NCI-H774 (cell line): ENCODE results near the gene STIM1.

Experiments used
- DNase-seq: peaks from one replicate; lab custom pipeline; 2025; lab: John Stamatoyannopoulos, UW

STIM1 gene

DNA sequence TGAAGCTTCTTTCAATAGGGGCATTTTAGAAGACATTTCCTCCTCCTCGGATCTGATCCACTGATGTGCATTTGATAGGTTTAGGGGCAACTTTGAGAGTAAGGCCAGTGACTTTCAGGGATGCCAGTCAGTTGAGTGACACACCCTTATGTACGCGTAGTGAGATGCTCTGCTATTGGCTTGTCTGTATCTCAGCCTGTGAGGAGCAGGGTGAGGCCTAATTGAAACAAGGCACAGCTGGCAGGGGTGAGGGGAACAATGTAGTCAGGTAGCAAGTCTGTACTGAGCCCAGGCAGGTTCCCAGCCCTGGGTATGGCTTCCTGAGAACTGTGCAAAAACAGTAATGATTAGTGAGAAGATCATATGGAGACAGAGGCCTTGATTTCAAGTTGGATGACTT is 61.5 kb downstream of the STIM1 start:
- DNase-seq, result no peak

DNA sequence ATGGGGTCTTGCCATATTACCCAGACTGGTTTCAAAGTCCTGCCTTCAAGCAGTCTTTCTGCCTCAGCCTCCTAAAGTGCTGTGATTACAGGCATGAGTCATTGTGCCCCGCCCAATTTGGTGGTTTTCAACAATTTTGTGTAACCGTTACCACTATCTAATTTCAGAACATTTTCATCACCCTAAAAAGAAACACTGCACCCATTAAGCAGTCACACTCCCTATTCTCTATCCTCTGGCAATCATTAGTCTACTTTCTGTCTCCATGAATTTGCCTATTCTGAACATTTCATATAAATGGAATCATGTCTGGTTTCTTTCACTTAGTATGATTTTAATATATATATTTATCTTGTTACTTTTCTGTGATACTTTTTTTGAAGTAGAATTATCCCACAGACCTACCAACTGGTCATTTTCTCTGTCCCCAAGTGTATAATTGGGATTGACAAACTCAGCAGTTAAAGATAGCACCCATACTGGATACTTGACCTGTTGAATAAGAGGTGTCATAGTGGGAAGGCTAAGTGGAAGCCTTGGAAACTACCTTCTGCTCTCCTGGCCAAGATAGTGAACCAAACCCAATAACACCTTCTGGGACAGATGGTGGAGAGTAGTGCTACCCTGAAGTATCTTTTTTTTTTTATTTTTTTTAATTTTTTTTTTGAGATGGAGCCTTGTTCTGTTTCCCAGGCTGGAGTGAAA is 64.8 kb downstream of the STIM1 start:
- no peak for DNase-seq

DNA sequence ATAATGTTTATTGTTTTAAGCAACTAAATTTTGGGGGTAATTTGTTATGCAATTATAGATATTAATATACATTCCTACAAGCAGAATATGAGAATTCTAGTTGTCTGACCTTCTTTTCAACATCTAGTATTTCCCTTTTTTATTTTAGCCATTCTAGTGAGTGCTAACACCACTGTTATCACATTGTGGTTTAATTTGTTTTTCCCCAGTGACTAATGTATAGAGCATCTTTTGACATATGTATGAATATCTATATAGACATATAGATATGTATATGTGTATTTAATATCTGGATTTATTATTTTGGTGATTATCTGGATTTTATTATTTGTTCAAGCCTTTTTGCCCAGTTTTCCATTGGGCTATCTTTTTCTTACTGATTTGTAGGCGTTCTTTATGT is 66.6 kb downstream of the STIM1 start:
- DNase-seq, result no peak

DNA sequence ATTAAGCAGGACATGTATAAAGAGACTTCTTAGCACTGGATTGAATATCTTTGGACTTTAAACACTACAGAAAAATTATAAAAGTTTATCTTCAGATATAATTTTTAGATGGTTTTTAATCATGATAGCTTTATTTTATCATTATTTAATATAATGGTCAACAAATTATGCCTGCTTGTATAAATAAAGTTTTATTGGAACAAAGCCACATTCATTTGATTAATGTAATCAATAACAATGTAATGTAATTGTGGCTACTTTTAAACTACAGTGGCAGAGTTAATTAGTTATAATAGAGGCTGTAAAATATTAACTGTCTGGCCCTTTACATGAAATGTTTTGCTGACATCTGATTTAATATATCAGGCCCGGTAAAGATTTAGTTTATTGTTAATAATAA is 70.0 kb downstream of the STIM1 start:
- no peak for DNase-seq

DNA sequence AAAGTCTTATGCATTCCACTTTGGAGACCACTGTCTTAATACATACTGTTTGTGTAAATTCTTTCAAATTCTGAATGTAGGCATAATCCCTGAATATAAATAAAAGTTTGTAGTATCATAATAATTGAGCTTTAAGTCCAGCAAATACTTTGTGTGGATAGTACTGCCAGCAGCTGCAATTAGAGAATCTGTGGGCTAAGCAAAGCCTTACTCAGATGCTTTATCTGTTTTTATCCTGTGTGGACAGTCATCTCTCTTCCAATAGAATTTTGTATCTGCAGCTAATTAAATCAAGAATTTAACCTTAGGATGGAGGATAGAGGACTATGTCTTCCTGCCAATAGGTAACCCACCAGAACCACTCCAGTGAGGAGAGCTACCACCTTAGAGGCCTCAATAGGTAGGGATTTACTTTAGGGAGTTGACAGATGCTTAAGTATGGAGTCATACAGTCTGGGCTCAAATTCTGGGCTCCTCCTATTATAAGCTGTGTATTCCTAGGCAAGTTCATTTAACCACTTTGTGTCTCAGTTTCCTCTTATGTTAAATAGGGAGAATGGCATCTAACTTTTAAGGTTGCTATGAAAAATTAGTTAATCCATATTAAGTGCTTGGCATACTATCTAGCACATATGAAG is 71.1 kb downstream of the STIM1 start:
- DNase-seq, result no peak

DNA sequence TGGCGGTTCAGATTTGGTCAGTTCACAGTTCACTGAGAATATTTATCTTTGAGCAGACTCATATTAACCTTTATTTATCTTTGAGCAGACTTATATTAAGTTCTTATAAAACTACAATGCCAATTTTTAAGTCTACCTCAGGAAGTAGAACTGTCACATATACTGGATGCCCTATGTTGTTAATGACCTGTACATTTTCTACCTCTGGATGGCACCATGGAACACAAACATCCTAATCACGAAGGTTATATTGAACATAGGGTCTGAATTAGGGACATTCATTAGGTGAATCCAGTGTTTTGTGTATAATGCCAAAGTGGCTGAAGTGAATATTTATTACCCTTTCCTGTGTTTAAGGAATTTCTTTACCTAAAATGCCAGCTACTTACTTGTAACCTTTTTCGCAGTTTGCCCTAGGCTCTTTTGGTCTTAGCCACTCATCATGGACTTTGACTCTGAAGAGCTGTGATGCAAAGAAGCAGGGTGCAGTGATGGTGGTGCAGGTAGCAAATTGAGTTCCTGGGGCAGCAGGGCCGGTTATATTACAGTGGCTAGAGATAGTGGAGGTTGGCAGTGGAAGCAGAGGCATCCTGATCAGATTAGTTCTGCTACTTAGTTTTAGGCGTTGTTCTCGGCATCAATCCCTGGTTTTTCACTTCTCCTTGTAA is 71.8 kb downstream of the STIM1 start:
- DNase-seq, result no peak

DNA sequence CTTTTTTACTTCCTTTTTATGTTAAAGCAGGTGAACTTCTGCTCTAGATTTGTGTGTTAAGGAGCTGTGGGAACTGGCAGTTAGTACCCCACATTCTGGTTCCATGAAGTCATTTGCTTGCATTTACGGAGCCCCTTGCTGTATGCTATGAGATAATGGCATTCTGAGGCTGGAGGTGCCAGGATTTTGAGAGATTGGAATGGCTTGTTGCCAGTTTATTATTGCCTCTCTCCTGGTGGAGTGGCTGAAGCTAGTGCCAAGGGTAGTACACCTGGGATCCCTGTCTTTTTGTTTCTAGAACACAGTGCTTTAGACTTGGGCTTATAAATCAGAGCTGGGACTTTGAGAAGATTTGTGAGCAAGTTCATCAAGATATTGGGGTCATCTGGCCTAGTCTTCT is 73.8 kb downstream of the STIM1 start:
- DNase-seq, result no peak

DNA sequence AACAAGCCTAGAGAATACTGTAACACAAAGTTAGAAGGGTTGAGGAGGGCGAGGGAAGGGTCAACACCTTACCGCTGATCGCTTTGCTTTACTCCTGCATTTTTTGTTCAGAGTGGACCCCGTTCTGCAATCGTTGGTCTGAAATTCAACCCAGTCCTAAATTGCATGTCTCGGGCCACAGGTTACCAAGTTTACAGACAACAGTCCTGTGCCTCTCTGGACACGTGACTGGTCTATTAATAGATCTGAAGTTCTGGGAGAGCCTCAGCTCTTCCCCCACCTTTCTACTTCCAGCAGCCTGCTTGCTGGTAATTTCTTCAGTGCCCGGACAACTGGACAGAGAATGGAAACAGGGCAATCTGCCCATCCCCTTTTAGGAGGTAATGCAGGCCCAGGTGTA is 74.2 kb downstream of the STIM1 start:
- DNase-seq, result no peak

DNA sequence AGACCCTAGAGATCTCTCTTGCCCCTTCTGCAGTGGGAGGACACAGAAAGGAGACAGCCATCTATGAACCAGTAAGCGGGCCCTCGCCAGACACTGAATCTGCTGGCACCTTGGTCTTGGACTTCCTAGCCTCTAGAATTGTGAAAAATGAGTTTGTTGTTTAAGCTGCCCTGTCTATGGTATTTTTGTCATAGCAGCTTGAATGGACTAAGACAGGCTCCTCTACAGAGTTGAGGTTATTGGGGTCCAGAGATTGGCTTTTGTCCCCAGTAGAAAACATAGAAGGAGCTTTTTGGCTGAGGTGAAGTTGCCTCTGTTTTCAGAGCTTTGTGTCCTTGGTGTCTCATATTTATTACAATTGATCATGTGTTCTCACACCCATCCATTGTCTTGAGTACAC is 77.2 kb downstream of the STIM1 start:
- no peak for DNase-seq

DNA sequence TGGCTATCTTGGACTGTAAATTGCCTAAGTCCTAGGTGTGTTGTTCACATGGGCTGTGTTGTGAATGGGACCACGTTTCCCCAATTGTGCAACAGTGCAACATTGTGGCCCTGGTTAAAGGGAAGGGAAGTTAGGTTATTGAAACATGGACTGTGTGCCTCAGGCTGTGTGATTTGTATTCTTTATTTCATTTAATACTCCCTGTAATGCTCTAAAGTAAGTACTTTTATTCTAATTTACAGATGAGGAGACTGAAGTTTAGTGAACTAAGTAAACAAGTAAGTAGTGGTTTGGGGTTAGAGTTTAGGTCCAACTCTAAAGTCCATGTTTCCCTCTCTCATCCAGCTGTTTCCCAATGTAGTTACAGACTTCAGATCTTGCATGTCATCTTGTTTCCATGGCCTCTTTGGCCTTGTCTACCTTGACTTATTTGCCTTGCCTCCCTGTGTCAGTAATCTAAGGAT is 77.7 kb downstream of the STIM1 start:
- no peak for DNase-seq

DNA sequence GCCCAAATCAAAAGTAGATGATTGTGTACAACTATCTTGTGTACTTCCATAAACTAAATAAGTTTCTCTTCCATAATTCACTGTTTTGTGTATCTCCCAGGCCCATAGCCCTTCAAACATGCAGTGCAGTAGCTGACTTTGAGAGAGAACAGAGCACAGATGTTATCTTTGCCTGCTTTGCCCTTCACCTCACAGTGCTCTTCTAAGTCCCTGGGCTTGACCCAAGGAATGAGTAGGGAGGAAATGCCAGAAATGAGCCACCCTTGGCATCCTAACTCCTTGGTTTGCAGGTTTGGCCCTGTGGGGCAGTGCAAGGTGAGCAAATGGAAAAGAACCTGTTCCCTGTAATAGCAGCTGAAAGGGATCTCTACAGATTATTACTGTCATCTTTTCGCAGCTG is 79.2 kb downstream of the STIM1 start:
- DNase-seq, result no peak

DNA sequence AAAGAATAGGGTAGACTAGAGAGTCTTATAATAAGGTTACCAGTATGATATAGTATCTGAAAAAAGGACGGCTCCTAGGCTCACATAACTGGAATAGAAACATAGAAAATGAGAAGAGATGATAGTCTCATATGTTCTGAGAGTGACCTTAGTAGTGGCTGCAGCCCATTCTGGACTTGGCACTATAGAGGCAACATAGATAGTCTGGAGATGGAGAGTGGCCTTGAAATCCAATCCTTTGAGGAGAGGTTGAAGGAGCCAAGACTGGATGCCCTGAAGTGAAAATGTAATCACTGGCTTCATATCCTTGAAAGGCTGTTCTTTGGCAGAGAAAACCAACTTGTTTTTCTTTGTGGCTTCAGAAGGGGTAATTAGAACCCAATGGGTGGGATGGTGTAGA is 81.1 kb downstream of the STIM1 start:
- DNase-seq, result no peak

DNA sequence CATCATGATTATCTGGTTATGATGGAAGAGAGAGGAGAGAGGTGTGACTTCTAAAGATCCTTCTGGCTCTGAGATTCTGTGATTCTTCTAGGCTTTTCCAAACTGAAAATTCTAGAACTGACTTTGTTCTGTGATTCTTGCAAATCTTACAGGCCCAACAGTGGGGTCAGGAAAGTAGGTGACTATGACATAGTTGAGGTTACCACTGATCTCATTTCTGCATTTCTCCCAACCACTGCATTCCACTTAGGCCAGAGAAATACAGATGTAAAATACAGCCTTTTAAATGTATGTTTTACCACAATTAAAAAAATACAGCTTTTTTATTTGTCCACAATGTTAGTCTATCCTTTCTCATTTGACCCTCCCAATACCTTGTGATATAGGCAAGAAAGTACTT is 83.7 kb downstream of the STIM1 start:
- no peak for DNase-seq

DNA sequence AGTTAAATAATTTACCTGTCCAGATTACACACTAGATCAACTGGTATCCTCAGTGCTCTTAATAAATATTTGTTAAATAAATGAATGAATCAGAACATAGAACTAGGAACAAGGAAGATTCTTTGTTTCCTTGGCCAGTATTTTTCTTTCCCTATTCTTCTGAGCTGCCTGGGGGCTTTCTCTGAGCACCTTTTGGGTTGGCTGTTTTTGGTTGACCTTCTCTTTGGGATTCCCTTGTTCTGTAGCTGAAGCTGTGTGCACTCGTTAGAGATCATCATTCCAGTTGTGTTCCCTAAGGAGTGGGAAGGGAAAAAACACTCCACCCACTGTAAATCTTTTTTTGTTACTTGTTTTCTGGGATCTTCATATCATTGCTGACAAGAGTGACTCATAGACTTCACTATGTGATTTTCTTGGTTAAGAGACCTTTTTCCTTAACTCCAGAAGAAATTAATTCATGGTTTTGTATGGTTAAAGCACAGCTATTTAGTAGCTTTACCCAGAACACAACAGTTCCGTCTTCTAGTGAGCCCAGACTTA is 84.3 kb downstream of the STIM1 start:
- no peak for DNase-seq

DNA sequence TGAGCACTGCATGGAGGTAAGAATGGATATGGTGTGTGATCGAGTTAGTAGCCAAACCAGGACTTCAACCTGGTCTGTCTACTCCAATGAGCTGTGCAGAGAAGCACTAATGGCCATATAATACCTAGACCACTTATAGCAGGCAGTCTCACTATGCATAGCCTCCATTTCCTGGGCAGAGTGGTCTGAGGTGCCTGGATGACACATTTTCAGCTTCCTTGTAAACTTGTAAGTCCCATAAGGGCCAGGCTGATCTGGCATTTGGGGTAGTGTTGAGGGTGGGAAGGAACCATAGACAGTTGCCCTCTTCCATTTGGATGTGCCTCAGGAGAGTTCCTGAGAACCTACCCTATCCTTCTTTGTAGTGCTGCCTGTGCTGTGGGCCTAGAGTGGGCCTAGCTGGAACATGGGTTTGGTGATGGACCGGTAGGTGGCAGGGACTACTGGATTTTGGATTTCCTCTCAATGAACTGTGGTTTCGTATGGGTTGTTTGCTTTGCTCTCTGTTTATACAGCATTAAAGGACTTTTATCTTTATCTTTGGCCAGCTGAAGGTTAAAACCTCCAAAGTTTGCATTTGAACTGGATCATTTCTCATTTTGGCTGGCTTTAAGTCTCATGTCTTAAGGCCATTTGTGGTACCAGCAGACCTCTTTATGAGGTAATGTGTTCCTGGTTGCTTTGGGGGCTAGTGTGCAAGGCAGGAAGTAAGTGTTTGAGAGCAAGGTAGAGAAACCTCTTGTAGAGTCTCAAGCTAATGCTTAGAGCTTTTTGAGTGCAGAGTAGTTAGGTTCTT is 86.9 kb downstream of the STIM1 start:
- DNase-seq, result no peak

DNA sequence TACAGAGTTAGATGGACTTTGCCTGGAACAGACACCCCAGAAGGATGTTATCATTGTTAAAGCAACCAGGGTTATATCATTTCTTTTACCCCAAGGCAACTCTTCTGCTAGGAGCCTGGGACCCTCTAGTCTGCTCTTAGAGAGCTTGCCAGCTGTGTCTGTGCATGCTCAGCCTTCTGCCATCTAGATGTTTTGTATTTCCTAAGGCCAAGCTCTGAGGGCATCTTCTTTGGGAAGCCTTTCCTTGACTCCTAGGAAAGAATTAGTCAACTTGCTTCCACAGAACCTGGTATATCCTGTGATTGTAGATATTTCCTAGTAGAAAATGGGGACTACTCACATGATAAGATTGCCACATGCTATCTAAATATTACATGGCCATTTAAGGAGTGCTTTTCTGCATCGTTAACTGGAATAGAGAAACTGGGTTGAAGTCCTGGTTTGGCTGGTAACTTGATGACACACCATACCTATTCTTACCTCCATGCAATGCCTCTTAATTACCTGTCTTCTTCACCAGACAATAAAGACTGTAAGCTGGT is 87.6 kb downstream of the STIM1 start:
- DNase-seq, result no peak

DNA sequence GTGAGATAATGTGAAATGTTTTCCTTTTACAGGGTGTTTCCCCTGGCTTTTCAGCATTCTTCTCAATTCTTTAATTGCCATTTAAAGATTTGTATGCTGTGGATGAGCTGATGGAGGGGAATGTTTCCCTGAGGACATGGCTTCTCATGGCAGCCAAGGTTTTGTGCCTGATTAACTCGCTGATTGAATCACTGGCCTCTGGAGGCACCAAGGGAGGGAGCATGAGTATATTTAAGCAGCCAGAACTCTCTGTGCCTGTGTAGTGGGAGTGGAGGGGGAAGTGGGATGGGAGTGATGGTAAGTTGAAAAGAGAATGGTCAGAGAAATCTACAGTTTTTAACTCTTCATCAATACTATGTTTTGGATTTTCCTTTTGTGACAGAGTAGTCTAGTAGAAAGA is 88.7 kb downstream of the STIM1 start:
- DNase-seq, result no peak

DNA sequence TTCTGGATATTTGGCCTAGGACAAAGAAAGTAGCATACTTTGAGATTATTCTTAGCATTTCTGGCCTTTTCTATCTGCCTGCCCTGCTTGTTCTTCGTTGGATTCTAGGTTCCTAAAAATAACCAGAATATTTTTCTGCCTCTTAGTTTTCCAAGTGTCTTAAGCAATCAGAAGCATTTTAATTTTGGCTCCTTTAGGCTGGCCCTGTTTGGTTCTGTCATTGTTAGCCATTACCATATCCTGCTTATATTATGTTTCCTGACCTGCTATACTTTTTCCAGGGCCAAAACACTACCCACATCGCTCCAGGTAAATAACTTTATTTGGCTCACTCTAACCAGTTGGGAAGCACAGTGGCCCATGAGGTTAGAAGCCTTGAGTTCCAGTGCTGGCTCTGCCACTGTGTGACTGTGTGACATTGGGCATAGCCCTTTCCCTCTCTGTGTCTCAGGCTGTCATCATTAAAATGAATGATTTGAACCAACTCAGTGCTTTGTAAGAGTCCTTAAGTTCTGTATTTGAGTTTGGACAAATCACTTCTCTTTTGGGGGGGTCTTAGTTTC is 91.1 kb downstream of the STIM1 start:
- DNase-seq, result no peak

DNA sequence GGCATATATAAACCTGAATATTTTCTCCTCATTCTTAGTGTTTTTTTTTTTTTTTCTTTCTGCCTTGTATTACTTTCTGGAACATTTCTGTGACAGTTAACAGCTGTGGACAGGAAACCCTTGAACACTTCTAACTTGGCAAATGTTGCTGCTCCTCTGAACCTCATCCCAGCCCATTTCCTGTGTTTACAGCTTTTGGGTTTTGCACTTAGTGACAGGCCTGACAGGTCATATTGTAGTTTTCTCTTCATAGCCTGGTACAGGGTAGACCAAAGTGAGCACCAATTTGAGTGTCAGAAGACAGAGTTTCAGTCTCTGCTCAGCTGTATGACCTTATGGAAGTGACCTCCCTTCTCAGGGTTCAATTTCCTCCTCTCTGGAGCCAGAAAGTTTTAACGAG is 91.6 kb downstream of the STIM1 start:
- no peak for DNase-seq

DNA sequence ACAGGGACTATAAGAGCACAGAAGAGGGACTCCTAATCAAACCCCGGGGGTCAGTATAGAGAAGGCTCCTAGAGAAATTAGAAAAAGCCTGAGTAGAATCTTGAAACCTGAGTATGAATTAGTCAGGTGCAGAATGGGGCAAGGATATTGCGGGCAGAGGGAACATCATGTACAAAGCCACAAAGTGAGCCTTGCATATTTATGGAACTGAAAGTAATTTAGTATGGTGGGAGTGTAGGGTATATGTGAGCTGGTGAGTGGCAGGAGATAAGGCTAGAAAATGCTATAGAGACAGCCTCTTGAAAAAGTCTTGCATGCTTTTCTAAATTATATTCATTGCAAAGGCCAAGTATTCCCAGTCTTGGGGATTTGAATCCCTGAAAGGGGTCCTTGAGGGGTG is 93.7 kb downstream of the STIM1 start:
- no peak for DNase-seq

DNA sequence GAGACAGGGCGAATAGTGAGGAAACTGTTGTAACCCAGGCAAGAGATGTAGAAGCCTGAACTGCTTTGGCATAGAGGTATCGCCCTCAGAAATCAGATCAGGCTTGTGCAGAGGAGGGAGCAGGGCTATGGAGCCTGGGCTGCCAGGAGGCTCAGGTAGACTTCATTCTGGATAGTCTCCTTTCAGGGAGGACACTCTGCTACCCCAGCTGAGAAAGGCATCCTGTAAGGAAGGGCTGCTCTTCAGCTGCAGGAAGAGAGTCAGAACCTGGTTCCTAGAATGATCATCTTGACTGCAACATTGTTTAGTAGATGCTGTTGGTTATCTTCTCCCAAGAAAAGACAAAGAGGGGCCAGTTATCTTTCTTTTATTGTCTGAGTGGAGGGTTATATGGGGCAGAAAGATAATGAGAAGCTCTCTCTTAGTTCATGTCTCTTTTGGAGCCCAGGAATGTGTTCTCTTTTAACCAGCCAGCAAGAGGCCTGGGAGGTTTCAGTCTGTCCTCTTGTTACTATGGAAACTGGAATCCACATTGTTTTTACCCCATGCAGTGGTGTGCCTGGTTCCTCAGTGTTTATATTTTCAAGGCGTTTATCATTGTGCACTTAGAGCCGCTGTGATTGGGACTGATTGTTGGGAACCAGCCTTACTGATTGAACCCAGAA is 95.7 kb downstream of the STIM1 start:
- no peak for DNase-seq
